ENCODE data around the gene IQSEC1.
A peak's percentile ranks its signal among the peaks of the same experiment; 100 is the strongest.

Gene IQSEC1

GRCh38 chr3:13047296-13048165 is 25.7 kb downstream of the IQSEC1 start:
- peak; percentile 54 for DNase-seq (ENCODE audit: low spot score)

DNA sequence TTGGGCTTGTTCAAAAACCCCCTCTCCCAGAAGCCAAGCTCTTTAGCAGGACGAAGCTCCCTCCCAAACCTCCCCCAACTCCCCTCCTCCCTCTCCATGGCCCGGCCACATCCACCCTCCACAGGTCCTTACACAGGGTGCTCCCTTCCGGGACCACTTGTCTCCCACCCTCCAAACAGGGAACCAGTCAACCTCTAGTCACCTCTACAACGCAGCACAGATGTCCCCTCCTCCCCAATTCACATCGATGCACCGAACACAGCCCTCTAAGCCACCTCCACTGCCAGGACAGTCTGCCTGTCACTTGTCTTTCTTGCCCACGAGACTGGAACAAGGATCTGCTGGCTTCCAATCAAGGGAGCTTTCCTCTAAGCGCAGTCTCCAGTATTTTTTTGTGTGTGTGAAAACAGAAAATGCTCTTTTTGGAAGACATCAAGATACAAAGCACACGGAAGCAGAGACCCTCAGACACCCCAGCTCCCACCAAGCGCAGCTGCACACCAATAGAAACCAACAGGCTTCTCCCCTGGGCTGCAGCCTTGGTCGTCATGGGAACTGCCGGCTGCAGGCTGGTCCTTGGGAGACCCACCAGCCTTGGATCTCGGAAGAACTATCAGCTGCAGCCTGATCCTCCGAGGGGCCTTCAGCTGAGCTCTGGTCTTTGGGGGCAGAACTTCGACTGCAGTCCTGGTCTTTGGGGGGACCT is 26.5 kb downstream of the IQSEC1 start:
- peak; percentile 85 for DNase-seq (ENCODE audit: low spot score)

- DNase-seq (ENCODE audit: low spot score) = peak; percentile 95
Measured at GRCh38 chr3:13045904-13046568, 27.2 kb downstream of the IQSEC1 start.

GRCh38 chr3:13045241-13045903 is 27.9 kb downstream of the IQSEC1 start:
- DNase-seq (ENCODE audit: low spot score) = peak; percentile 77

DNA sequence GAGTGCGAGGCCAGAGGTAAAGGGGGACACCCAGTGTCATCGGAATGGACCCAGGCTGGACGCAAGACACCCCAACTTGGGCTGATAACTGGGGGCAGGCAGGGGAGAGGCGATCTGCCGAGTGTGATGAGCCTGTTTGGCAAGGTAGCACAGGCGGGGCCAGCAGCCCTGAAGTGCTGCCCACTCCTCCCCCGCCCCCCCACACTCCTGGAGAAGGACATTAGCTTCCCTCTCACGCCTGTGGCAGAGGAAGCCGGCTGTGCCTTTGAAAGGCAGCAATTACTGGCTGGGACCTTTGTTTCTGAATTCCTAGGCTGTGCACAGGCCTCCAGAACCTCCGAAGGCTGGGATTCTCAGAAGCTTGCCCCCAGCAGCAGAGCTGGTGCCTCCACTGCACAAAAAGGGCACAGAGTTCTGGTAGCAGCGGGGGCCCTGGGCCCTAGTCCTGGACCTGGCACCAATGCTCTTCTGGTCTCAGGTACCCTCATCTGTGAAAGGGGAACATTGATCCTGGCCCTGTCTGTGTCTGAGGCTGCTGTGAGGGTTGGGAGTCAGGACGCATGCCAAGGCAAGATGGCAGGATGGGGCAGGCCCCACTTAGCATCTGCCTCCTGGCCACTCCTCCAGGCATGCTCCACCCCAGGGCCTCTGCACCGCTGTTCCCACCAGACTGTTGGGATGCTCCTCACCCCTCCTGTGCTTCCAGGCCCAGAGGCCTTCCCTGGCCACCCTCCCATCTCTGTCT is 28.6 kb downstream of the IQSEC1 start:
- DNase-seq (ENCODE audit: low spot score) = no peak

DNA sequence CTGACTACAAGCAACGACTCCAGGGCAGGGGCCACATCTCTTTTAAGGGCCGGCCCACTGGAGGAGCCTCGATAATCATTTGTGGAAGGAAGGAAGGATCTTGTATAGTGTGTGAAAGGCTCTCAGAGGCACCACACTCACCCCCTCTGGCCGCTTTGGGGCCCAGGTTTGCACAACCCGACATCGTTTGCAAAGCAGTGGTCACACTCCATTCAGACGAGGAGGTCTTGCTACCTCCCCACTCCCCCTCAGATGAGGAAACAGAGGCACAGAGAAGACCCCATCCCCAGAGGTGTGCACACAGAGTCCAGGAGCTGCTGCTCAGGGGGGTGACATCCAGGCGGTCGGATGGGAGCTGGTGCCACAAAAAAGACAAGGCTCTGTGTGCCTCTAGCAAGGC is 29.6 kb downstream of the IQSEC1 start:
- no peak for DNase-seq (ENCODE audit: low spot score)

- no peak for DNase-seq (ENCODE audit: low spot score)
Measured at GRCh38 chr3:13042715-13043271, 30.4 kb downstream of the IQSEC1 start.

DNA sequence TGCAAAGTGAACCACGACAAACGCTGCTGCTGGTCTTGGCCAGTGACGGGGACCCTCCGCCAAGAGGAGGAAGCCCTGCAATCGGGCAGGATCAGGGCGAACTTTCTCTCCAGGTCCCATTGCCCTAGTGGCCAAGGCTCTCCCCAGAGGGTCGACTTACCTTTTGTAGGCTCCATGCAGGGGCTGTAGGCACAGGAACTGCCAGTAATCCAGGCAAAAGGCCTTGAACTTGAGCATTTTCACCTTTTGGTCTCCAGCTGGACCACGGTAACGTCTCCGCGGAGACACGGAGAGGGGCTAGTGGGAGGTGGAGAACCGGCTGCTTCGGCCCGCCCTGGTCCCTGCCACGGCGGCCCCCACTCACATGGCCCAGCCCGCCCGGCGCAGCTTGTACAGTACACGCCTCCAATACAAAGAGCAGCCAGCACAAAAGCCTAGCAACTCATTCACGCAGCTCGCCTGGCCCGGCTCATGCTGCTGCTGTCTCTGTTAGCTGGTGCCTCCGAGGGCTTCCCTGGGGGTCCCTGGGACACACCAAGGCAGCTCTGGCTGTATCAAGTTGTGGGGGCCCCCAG is 31.0 kb downstream of the IQSEC1 start:
- DNase-seq (ENCODE audit: low spot score) = no peak

GRCh38 chr3:13041113-13041776 is 32.0 kb downstream of the IQSEC1 start:
- no peak for DNase-seq (ENCODE audit: low spot score)

DNA sequence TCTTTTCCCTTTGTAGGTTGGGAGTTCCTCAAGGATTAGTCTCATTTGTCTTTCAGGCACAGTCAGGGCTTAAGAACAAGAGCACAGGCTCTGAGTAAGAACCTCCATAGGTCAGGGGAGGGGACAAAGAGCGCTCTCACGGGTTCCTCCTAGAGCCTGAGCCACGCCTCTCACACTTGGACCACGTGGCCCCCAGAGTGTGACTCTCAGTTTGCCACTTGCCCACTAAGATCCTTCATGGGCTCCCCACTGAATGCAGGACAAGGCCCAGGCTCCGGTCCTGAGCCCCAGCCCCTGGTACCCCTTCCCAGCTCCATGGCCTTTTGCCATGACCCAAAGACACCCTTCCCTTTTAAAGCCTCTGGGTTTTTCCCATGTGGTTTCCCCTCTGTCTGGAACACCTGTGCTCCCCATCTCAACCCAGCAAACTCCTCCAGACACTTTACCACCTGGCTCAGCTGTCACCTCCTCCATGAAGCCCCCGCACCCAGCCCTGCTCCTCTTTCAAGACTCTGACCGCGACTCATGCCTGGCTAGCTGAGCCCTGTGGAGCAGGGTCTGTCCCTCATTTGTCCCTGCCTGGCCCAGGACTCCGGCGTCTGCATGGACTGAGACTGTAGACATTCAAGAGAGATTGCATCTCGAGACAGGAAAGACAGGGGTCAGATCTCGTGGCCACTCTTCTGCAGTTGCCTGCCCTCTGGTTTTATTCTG is 32.7 kb downstream of the IQSEC1 start:
- DNase-seq (ENCODE audit: low spot score) = peak; percentile 57

DNA sequence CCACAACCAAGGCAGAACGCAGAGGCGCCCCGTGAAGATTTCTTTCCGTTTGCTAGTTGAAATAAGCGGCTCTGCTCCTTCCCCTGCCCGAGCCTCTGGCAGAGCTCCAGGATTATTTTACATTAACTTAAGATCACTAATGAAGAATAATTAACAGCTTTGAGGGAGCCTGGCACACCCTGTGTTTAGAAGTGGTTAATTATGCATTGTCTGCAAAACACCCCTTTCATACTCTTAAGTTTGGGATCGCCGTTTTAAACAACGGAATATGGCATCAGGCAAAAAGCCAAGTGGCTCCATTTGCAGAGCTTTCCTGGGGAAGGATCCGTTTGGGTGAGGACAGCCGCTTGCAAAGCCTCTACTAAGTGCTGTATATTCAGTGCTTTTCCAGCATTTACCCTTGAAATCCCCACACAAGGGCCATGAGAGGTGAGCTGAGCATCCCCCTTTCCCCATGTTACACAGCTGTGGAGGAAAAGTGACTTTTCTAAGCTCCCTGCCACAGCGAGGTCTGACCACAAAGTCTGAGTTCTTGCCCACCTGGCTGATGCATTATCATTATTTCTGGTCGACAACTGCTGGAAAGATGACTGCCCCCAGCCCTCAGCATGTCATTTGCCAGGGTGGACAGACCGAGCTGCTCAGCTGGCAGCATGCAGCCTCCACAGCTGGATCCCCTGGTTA is 33.9 kb downstream of the IQSEC1 start:
- DNase-seq (ENCODE audit: low spot score) = no peak

- no peak for DNase-seq (ENCODE audit: low spot score)
Measured at GRCh38 chr3:13037458-13038117, 35.6 kb downstream of the IQSEC1 start.

DNA sequence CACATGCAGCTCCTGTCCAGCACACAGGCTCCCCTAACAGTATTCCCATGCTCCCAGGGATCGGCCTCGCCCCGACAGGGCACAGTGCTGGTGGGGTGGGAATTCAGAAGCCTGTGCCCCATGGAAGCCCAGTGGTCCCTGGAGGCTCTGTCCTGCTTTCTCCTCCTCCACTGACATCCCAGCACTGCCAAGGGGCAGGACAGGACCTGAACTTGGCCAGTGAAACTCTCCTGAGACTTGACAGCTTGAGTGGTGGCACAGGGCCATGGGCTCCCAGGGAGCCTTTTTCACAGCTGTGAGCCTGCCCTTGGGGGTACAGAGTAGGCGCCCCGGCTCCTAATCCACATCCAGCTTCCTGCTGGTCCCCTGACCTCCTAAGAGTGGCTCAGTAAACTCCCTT is 38.4 kb downstream of the IQSEC1 start:
- no peak for DNase-seq (ENCODE audit: low spot score)

GRCh38 chr3:13034109-13034800 is 39.0 kb downstream of the IQSEC1 start:
- no peak for DNase-seq (ENCODE audit: low spot score)

- no peak for DNase-seq (ENCODE audit: low spot score)
Measured at GRCh38 chr3:13032206-13032605, 41.0 kb downstream of the IQSEC1 start.

DNA sequence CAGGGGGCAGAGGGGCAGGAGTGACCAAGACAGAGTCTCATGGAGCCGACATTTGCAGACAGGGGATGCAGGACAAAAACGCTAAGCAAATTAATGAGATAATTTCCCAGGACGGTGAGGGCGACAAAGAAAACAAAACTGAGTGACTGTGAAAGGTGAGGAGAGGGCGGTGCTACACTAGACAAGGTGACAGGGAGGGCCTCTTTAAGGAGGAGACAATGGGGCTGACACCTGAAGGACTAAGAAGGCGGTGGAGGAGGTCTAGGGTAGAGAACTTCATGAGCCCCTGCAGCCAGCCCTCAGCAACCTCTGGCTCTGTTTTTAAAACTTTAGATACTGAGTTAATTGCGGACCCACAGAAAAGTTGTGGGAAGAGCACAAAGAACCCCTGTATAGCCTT is 41.6 kb downstream of the IQSEC1 start:
- DNase-seq (ENCODE audit: low spot score) = no peak

GRCh38 chr3:13030684-13031083 is 42.5 kb downstream of the IQSEC1 start:
- DNase-seq (ENCODE audit: low spot score) = no peak
